Esophagus muscularis mucosa (tissue), 4 donors: ENCODE data around the gene UPF1. TPM values are rescaled to one million over a fixed set of nuclear protein-coding genes. Genes with fewer than 3 reads are reported as not detected.

Source experiments
- DNase-seq: peaks from one replicate; pipeline ENCODE4 v3.0.0-alpha.2; 2017; ENCODE audit errors: extremely low spot score
- H3K27ac ChIP-seq, 4 donors: fragments of 200-600 bp; sonication (generic); replicated peaks in 1 of 4; 1 replicate in 3 of 4; 2 replicates in 1 of 4; pipeline ENCODE4 v1.5.1; 2016 to 2019; ENCODE audit warnings: mild to moderate bottlenecking in 1 of 4
- H3K27me3 ChIP-seq, 4 donors: fragments of 200-600 bp; sonication (generic); one replicate each; pipeline versions ENCODE4 v1.5.1 to v1.6.0; 2016 to 2019
- H3K36me3 ChIP-seq, 4 donors: fragments of 200-600 bp; sonication (generic); one replicate each; pipeline ENCODE4 v1.5.1; 2016 to 2019
- H3K4me1 ChIP-seq, 4 donors: fragments of 200-600 bp; sonication (generic); one replicate each; pipeline ENCODE4 v1.5.1; 2016 to 2019
- H3K4me3 ChIP-seq, 4 donors: fragments of 200-600 bp; sonication (generic); 1 replicate in 2 of 4; 2 replicates in 2 of 4; pipeline ENCODE4 v1.5.1; 2016 to 2019; ENCODE audit warnings: mild to moderate bottlenecking in 4 of 4, moderate library complexity in 1 of 4
- H3K9me3 ChIP-seq, 4 donors: fragments of 200-600 bp; sonication (generic); 1 replicate in 3 of 4; 2 replicates in 1 of 4; pipeline ENCODE4 v1.5.1; 2016 to 2019
- CTCF ChIP-seq, 3 experiments: fragments of 200-600 bp in 2 of 3; fragments of 450-650 bp in 1 of 3; sonication (generic) in 2 of 3; IDR thresholded peaks; one replicate each; pipeline ENCODE4 v1.5.1; 2017 to 2019; ENCODE audit warnings: antibody characterized with exemption in 3 of 3, mild to moderate bottlenecking in 2 of 3, moderate library complexity in 1 of 3
- EP300 ChIP-seq: sonication (generic); formaldehyde crosslinking; IDR thresholded peaks from one replicate; pipeline ENCODE4 v1.6.1; 2017; ENCODE audit warnings: antibody characterized with exemption
- POLR2A ChIP-seq: fragments of 450-650 bp; IDR thresholded peaks from one replicate; pipeline ENCODE4 v1.6.1; 2017; ENCODE audit warnings: antibody characterized with exemption, moderate library complexity, mild to moderate bottlenecking, low read depth
- POLR2AphosphoS5 ChIP-seq, 2 donors: sonication (generic); formaldehyde crosslinking; IDR thresholded peaks; one replicate each; pipeline ENCODE4 v1.6.1; 2017; ENCODE audit warnings: antibody characterized with exemption in 2 of 2
- WGBS: methylation state at CpG from one replicate; pipeline ENCODE4 v1.1.5; 2018; 5-methylcytosine and 5-hydroxymethylcytosine counted together
- intact Hi-C: fragments of 100-400 bp; cut with DNase I; formaldehyde crosslinking; loops from one replicate; pipeline ENCODE4 v1.15.1; 2023
- total RNA-seq, 4 donors: library from RNA; depleted of rRNA; stranded (reverse); fragments of >200 nt; gene quantifications; one replicate each; pipeline versions ENCODE4 v1.1.0 to v1.2.1, GENCODE V29; 2016

The UPF1 gene
- total RNA-seq, 4 donors from 2014 or later = 54.8 to 116 (median 77.4) TPM

DNA sequence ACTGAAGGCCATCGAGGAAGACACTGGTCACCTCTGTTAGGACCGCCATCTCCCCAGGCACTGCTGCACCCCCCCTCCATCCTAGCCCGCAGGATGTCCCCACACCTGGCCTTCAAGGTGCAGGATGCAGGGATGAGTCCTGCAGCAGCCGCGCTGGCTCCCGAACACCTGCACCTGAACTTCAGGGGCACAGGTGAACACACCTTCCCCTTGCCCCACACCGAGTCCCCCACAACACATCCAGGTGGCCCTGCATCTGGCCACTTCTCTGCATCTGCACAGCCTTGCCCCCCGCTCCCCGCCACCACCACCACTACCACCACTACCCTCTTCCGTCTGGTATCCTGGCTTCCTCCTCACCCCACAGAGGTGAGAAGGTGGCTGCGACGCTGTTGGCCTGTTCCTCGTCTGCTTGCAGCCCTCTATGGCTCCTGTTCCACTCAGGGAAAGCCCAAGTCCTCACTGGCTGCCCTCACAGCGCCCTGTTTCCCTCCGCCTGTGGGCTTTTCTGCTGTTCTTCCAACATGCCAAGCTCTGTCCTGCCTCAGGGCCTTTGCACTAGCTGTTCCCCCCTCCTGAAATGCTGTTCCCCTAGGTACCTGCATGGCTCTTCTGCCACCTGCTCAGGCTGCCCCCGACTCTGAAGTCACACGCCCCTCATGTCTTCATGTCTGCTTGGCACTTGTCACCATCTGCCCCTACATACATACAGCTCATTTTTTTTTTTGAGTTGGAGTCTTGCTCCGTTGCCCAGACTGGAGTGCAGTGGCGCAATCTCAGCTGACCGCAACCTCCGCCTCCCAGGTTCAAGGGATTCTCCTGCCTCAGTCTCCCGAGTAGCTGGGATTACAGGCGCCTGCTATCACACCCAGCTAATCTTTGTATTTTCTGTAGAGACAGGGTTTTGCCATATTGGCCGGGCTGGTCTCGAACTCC lies 65.6 kb downstream of the UPF1 start:
- intact Hi-C loops = no loop called here
- Histone ChIP-seq H3K9me3 (no peaks in the 10 kb centered on the region), H3K27ac (no peak overlapping the region), H3K27me3 (peaks cover 0 to 48% (median 16%) of the 10 kb centered on the region in 4 donors), H3K4me3 (no peak overlapping the region), H3K4me1 (peaks cover 24 to 33% (median 27%) of the 10 kb centered on the region in 4 donors), H3K36me3 (peaks cover 16 to 42% (median 32%) of the 10 kb centered on the region in 4 donors)
- no peak for TF ChIP-seq POLR2A
- TF ChIP-seq POLR2AphosphoS5 (IDR thresholded peaks at IDR 0.05) = no peak
- TF ChIP-seq EP300 = no peak
- TF ChIP-seq CTCF (IDR thresholded peaks at IDR 0.05) = no peak
- 95% methylated on average over 23 of the region's 25 CpGs for WGBS
- no peak for DNase-seq

GRCh38 chr19:18898081-18898606 lies 66.4 kb downstream of the UPF1 start:
- no peaks in the 10 kb centered on the region for H3K9me3 ChIP-seq
- no peak overlapping the region for H3K4me3 ChIP-seq
- H3K36me3 ChIP-seq = peaks cover 16 to 48% (median 37%) of the 10 kb centered on the region in 4 donors
- H3K27ac ChIP-seq = no peak overlapping the region
- TF ChIP-seq CTCF (IDR thresholded peaks at IDR 0.05) (no peak), EP300 (no peak), POLR2AphosphoS5 (IDR thresholded peaks at IDR 0.05) (no peak), POLR2A (no peak)
- no peak for DNase-seq
- 68% methylated on average over 6 of the region's 18 CpGs for WGBS
- H3K27me3 ChIP-seq = peaks cover 0 to 41% (median 16%) of the 10 kb centered on the region in 4 donors
- intact Hi-C loops = no loop called here
- H3K4me1 ChIP-seq = peaks cover 24 to 33% (median 27%) of the 10 kb centered on the region in 4 donors

- Histone ChIP-seq H3K27me3 (peaks cover 0 to 35% (median 16%) of the 10 kb centered on the region in 4 donors), H3K27ac (no peak overlapping the region), H3K4me3 (no peak overlapping the region), H3K4me1 (peaks cover 22 to 31% (median 25%) of the 10 kb centered on the region in 4 donors), H3K36me3 (peaks cover 21 to 54% (median 44%) of the 10 kb centered on the region in 4 donors), H3K9me3 (no peaks in the 10 kb centered on the region)
- DNase-seq = no peak
- intact Hi-C loops = no loop called here
- WGBS = 90% methylated on average over 8 of the region's 18 CpGs
- no peak for TF ChIP-seq EP300
- TF ChIP-seq POLR2A = no peak
- no peak for TF ChIP-seq POLR2AphosphoS5 (IDR thresholded peaks at IDR 0.05)
- TF ChIP-seq CTCF (IDR thresholded peaks at IDR 0.05) = no peak
Observed at GRCh38 chr19:18898607-18899408, 67.0 kb downstream of the UPF1 start.

DNA sequence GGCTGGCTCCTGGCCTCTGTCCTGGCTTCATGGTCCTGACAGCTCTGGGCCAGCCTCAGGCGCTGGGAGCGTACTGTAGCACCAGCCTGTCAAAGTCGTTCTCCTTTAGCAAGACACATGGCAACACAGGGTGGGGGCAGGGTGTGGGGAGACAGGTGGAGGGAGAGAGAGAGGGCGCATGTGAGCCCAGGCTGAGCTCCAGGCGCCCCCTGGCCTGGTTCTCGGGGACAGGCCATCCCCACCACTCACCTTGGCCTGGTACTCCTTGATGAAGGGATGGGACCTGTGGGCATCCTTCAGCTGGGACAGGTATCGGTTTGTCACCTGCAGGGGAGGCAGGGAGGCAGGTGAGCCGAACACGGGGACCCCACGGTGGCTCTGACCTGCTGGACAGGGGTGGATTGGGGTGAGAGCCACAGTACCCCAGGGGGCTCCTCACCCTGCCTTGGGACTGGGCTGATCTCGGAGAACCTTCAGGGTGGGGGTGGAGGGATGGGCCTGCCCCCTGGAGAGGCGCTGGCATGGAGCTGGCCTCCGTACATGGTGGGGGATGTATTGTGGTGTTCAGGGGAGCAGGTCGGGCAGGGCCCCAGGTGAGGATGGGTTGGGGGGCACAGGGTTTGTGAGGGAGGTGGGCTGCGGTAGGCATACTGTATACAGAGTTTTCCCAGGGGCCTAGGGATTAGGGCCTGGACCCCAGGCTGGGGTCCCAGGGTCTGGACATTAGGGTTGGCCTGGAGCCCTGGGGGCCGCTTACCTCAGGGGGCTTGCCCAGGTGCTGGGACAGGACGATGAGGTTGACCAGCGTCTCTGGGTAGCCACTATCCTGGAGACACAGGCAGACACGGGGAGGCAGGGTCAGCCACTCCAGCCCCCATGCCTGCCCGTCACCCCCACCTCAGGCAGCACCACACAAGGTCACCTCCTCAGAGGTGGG lies 68.1 kb downstream of the UPF1 start:
- intact Hi-C loops = no loop called here
- 88% methylated on average over 12 of the region's 20 CpGs for WGBS
- Histone ChIP-seq H3K27ac (no peak overlapping the region), H3K9me3 (no peaks in the 10 kb centered on the region), H3K36me3 (peaks cover 29 to 65% (median 53%) of the 10 kb centered on the region in 4 donors), H3K4me3 (no peak overlapping the region), H3K27me3 (peaks cover 0 to 24% (median 7%) of the 10 kb centered on the region in 4 donors), H3K4me1 (peaks cover 11 to 20% (median 15%) of the 10 kb centered on the region in 4 donors)
- DNase-seq = no peak
- no peak for TF ChIP-seq CTCF (IDR thresholded peaks at IDR 0.05)
- TF ChIP-seq EP300 = no peak
- TF ChIP-seq POLR2A = no peak
- no peak for TF ChIP-seq POLR2AphosphoS5 (IDR thresholded peaks at IDR 0.05)
